NCI-H1092 treated with DMSO at 0.1 percent for 48 hours (cell line): ENCODE measurements around the gene TTC24.
"Not testable (repeated sequence)": the region's sequence is repeated elsewhere in the genome, so short reads cannot be mapped to it uniquely, and the experiment has no call there.

ENCODE experiments used
- DNase-seq: peaks from one replicate; lab custom pipeline; 2025; lab: John Stamatoyannopoulos, UW

The TTC24 gene

GRCh38 chr1:156579472-156579871, at the start of gene TTC24:
Gene TTC24, plus strand, starts transcription at chr1:156579723. Its CDS starts 1,642 bp downstream, at chr1:156581365.
- DNase-seq, result no peak

DNA sequence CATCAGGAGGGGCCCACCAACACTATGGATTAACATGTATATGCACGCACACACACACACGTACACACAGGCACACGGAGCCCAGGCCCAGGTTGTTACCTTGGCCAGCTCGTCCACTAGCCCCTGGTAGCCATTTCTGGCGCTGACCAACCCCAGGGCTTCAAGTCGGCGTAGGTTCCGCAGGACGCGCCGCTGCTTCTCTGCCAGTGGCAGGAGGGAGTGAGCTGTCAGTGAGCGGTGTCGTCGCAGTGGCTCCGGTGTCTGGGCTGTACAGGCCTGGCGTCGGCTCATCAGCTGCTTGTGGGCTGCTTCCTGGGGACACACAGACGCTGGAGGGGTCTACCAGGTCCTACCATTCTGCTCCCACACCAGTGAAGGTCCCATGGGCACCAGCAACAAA, 49.5 kb upstream of the TTC24 start:
- DNase-seq, result no peak

DNA sequence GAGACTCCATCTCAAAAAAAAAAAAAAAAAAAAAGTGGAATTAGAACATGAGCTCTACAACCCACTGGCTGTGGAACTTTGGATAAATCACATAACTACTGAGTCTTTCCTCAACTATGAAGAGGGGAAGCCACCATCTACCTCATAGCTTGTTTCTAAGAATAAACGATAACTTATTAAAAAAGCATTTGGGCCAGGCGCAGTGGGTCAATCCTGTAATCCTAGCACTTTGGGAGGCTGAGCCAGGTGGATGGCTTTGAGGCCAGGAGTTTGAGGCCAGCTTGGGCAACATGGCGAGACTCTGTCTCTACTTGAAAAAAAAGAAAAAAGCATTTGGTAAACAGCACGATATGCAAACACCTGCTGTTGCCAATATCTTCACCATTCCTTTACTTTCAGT, 47.1 kb upstream of the TTC24 start:
- no peak for DNase-seq

DNA sequence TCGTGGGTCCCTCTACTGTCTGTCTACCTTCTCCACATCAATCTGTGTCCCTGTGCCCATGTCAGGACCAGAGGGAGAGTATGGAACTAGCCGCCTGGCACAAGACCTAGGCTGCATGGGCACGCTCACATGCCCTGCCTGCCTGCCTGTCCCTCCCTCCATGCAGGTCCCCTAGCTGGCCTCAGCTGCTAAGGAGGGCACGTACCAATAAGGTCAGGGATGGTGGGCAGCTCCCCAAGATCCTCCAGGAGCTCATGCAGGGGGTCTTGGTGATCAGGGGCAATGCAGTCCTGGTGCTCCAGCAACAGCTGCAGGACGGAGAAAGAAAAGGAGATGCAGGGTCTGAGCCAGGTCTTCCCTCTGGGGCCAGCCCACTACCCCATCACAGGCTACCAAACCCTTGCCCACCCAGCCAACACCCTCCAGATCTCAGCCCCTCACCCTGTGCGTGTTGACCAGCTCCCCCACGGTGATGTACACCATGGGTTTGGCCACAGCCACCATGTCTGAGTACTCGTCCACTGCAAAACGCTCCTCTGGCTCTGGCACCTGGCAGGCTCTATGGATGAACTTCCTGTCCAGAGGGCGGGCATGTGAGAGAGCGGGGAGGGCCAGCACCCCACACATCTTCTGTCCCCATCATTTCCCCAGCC, 45.8 kb upstream of the TTC24 start:
- DNase-seq, result no peak

DNA sequence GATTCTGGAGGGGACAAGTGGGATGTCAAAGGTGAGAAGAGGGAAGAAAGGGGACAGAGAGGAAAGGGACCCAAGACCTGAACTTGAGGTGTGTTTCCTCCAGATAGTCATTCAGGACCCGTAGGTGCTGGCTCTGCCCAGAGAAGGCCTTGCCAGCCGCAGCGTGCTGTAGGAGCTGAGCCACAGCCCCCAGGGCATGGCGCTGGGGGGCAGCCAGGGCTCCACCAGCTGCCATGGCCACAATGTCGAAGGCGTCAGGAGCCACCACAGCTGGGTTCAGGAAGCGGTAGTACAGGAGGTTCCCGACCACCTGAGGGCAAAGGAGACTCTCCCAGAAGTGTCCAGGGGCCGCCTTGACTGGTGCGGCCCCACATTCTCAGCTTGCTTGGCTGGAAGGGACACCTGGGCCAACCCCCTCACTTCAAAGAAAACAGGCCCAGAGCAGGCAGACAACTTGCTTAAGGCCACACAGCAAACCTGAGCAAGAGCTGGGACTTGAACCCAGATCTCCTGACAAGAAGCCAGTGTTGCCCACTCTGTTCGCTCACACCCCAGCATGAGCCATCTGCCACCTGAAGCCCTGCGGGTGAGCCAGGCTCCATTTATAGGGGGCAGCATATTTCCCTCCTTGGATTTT, 45.0 kb upstream of the TTC24 start:
- DNase-seq, result no peak

DNA sequence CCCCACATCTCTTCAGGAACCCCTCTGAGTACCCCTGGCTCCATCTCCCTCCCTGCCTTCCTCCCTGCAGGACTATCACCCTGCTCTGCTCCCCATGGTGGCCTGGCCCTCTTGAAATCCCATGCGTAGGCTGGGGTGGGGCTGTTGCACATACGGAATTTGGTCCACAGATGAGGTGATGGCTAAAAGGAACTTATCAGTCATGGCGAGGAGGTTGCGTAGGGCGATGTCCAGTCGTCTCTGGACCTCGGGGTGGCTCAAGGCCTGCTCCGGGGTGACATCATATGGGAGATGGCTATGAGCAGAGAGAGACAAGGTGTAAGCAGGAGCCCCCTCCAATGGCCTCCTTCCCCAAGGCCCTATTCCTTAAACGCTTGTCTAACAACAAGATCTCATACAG, 42.5 kb upstream of the TTC24 start:
- no peak for DNase-seq

- DNase-seq, result no peak
Observed at GRCh38 chr1:156538711-156539440, 40.6 kb upstream of the TTC24 start.

GRCh38 chr1:156539818-156540355, 39.6 kb upstream of the TTC24 start:
- DNase-seq, result no peak

DNA sequence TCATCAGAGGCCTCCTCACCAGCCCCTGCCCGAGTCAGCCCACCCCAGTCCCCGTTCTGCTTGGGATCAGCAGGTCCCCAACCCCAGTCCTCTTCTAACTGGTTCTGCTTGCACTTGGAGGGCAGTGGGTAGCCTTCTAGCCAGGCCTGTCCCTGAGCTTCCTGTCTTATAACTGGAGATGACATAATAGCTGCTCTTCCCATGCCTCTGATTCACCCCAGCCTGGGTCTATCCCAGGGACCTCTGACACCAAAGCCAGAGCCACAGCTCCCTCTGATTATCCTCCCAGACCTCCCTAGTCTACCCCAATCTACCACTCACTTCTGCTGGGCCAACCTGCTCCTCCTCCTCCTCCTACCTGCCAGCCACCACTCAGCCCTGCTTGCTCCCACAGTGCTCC, 38.6 kb upstream of the TTC24 start:
- no peak for DNase-seq

DNA sequence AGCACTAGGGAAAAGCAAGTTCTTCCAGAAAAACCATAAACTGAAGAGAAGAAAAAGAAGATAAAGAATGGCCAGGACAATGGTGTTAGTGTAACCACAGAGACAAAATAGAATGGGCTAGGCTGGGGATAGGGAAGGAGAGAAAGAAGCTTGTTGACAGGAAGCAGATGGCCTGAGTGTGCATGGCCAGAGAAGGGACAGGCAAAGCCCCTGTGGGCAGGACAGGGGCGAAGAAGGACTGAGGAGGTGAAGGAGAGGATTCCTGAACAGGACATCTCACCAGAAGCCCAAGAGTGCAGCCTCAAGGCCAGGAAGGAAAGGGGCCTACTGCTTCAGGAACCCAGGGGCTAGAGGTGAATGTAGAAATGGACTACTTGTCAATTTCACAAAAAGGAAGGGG, 36.5 kb upstream of the TTC24 start:
- DNase-seq, result no peak

DNA sequence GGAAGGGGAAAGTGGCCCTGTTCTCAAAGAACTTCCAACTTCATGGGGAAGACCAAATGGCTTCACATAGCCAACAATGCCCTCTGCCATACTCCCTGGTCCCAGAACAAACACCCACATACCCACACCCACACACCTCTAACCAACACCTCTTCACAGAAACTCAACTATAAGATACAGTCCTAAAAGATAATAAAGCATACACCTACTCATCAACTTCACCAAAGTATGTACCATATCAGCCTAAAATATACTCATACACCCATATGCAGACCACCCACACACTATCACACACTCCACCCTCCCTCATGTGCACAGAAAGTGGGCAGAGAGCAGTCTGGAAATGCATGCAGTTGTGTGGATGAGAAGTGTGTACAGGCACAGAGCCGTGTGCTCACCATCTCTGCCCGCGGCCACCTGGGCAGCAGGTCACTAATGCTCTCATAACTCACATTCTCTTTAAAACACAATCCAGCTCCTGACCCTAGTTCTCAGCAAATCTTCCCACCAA, 34.9 kb upstream of the TTC24 start:
- no peak for DNase-seq

DNA sequence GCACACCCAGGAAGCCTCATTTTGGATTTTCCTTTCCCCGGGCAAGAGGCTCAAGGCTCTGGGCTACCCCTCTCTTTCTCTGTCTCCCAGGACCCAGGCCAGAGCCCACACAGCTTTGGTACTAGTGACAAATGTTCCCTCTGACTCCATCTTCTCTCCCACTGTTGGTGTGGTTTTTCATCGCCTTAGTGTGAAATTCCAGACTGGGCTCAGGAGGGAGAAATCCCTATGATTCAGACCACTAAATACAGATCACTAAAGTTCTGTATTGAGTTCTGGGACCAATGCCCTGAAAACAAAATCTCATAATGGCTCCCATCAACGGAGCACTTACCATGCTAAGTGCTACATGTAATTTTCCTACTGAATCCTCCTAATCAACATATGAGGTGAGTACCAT, 33.3 kb upstream of the TTC24 start:
- DNase-seq, result no peak

GRCh38 chr1:156547434-156547833, 32.1 kb upstream of the TTC24 start:
- DNase-seq, result no peak

- DNase-seq, result no peak
Observed at GRCh38 chr1:156547982-156548381, 31.5 kb upstream of the TTC24 start.

DNA sequence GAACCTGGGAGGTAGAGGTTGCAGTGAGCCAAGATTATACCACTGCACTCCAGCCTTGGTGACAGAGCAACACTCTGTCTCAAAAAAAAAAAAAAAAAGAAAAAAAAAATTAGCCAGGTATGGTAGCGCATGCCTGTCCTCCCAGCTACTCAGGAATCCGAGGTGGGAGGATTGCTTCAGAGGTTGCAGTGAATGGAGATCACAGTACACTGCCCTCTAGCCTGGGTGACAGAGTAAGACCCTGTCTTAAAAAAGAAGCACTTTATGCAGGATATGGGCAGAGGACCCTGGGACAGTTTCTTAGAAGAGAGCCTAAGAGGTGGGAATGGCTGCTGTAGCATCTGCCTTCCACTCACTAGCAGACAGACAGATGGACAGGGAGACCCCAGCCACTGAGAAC, 30.1 kb upstream of the TTC24 start:
- DNase-seq, result no peak

DNA sequence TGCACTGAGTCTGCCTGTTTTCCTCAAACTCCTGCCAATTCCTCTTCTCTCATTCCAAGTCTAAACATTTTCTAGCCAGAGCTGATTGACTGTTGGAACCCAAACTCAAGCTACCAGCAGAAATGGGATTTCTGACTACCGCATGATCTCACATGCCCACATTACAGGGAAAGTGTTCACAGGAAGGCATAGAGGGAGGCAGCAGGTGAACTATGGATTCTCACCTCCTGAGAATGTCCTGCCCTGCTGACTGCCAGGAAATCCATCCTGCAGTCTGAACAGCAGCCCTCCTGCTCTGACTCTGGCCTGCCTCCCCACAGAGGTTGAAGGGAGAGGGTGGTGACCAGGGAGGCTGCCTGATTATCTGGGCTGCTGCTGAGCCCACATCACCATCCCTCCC, 29.7 kb upstream of the TTC24 start:
- no peak for DNase-seq

DNA sequence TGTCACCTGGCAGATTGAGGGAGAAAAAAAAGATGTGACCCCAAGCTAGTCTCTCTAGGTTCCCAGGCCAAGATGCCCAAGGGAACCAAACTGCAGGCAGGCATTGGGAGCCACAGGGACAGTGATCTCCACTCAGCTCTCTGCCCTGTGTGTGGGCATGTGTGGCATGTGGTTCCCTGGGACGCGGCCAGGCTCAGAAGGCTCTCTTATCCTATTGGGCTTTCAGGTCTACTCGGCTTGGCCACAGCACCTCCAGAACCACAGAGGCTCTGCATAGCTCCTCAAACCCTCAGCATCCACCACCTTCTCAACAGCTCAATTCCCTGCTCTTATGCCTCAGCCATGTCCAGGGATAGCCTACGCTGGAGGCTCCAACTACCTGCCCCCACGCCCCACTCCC, 29.2 kb upstream of the TTC24 start:
- DNase-seq, result no peak

DNA sequence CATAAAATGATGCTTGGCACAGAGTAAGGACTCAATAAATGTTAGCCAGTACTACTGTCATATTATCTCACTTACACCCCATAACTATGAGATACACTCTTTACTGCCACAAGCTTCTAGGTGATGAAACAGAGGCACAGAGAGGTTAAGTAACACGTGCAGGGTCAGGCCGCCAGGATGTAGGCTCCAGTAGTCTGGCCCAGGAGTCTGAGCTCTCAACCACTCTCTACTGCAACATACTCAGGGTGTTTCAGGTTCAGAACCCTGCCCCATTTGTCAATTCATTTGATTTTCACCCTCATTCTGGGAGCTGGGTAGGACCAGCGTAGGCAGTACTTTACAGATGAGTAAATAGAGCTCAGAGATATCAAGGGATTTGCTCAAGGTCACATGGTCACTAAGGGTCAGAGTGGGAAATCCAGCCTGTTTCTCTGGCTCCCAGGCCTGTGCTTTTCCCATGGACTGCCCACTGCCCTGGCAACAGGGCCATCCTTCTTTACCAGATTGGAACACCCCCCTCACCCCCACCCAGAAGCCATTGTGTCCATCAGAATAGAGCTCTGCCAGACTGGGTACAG, 28.4 kb upstream of the TTC24 start:
- DNase-seq, result no peak

DNA sequence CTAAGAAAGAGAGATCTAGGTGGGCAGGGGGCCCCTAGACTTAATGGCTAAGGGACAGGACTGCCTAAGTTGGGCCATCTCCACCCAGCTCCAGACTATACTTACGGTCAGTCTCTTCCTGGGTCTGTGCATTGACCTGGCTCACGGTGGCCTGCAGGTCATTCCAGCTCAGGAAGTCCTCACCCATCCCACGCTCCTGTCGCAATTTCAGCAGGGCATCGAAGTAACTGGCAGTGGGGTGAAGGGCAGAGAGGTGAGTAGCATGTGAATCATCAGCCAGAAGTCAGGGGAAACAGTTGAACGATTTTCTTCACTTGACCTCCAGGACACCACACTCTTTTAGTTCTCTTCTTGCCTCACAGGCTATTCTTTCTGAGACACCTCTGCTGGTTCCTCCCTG, 27.7 kb upstream of the TTC24 start:
- DNase-seq, result no peak

GRCh38 chr1:156552518-156552917, 27.0 kb upstream of the TTC24 start:
- no peak for DNase-seq

DNA sequence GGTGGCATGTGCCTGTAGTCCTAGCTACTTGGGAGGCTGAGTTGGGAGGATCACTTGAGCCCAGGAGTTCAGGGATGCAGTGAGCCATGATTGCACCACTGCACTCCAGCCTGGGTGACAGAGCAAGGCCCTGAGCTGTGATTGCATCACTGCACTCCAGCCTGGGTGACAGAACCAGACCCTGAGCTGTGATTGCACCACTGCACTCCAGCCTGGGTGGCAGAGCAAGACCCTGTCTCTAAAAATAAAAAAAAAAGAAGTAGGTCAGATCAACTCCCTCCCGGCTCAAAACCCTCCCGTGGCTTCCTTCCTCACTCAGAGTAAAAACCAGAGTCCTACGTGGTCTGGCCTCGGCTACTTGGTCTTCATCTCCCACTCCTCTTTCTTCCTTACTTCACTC, 26.6 kb upstream of the TTC24 start:
- not testable (repeated sequence) for DNase-seq

GRCh38 chr1:156553860-156554485, 25.6 kb upstream of the TTC24 start:
- no peak for DNase-seq
